ENCODE data around the gene RNF180.

DNA sequence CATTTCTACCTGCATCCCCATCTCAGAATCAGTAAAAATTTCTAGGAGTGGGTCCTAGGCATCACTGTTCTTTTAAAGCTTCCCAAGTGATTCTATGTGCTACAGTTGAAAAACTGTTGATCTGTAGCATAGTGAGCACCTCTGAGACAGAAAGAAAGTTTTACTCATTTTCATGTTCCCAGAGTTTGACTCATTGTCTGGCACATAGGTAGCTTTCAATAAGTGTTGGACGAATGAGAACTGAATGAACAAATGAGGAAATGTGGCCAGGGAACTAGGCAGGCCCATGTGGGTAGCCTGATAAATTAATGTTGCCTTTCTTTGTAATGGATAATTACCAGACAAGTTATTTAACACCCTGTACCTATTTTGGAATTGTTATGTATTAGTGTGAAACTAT, 33.8 kb downstream of the RNF180 start:
- TF ChIP-seq, protein P1, sequence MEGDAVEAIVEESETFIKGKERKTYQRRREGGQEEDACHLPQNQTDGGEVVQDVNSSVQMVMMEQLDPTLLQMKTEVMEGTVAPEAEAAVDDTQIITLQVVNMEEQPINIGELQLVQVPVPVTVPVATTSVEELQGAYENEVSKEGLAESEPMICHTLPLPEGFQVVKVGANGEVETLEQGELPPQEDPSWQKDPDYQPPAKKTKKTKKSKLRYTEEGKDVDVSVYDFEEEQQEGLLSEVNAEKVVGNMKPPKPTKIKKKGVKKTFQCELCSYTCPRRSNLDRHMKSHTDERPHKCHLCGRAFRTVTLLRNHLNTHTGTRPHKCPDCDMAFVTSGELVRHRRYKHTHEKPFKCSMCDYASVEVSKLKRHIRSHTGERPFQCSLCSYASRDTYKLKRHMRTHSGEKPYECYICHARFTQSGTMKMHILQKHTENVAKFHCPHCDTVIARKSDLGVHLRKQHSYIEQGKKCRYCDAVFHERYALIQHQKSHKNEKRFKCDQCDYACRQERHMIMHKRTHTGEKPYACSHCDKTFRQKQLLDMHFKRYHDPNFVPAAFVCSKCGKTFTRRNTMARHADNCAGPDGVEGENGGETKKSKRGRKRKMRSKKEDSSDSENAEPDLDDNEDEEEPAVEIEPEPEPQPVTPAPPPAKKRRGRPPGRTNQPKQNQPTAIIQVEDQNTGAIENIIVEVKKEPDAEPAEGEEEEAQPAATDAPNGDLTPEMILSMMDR (IDR thresholded peaks at IDR 0.05): no peak
- TF ChIP-seq EP300 (IDR thresholded peaks at IDR 0.05): no peak
- TF ChIP-seq POLR2AphosphoS5 (IDR thresholded peaks at IDR 0.05): no peak
- TF ChIP-seq POLR2A (IDR thresholded peaks at IDR 0.05): no peak
